GM21423 (cell line): ENCODE results near the gene POLK.
"Not testable (repeated sequence)": the region's sequence is repeated elsewhere in the genome, so short reads cannot be mapped to it uniquely, and the experiment has no call there.

Source experiments
- ATAC-seq: cut with Tn5 transposase; IDR thresholded peaks from one replicate; pipeline ENCODE4 v1.9.1; 2021; ENCODE audit warnings: mild to moderate bottlenecking, moderate library complexity; ENCODE audit not compliant: unreplicated experiment

Gene POLK

GRCh38 chr5:75510417-75510835 is 1.3 kb upstream of the POLK start:
- ATAC-seq: peak; percentile 7

DNA sequence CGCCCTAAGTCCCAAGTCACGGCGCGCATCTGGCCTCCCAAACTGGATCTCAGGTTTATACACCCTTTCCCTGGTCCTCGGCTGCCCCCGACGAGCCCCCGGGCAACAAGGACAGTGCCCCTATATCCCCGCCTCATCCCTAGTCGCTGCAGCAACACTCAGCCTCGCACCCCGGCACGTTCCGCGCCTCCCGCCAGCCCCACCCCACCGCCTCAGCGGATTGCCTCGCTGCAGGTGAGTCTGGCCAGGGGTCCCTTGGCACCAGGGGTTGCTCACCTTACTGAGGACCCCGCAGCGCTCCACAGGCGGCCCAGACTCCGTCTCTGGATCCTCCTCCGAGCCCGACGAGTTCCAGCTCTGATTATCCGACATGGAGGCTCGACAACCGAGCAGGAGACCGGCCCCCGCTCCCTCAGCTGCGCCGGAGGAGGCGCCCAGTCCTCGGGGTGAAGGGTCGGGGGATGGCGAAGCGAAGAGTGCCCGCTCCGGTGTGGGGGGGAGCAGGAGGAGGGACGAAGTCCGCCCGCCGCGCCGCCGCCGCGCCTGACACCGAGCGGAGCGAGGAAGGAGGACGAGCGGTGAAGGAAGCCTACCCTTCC is 756 bp upstream of the POLK start:
- peak; percentile 21 for ATAC-seq

GRCh38 chr5:75512383-75513074 is 838 bp downstream of the POLK start:
- ATAC-seq: no peak

- ATAC-seq: no peak
These were observed 2.1 kb downstream of the POLK start for GRCh38 chr5:75513841-75514240.

GRCh38 chr5:75514323-75514722 is 2.6 kb downstream of the POLK start:
- no peak for ATAC-seq

- ATAC-seq: no peak
These were observed 8.1 kb downstream of the POLK start for GRCh38 chr5:75519761-75520160.

DNA sequence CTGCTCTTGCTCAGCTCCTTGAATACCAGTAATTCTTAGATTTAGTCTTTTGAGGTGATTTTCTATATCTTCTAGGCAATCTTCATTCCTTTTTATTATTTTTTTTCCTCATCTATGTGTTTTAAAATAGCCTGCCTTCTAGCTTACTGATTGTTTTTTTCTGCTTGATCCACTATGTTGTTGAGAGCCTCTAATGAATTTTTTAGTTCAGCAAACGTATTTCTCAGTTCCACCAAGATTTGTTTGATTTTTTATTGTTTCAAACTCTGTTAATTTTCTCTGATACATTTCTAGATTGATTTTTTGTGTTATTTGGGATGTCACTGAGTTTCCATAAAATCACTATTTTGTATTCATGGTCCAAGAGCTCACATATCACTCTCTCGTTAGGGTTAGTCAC is 9.5 kb downstream of the POLK start:
- no peak for ATAC-seq

GRCh38 chr5:75522025-75522424 is 10.3 kb downstream of the POLK start:
- no peak for ATAC-seq

GRCh38 chr5:75522542-75522941 is 10.9 kb downstream of the POLK start:
- ATAC-seq: no peak

- no peak for ATAC-seq
These were observed 11.6 kb downstream of the POLK start for GRCh38 chr5:75523275-75523674.

DNA sequence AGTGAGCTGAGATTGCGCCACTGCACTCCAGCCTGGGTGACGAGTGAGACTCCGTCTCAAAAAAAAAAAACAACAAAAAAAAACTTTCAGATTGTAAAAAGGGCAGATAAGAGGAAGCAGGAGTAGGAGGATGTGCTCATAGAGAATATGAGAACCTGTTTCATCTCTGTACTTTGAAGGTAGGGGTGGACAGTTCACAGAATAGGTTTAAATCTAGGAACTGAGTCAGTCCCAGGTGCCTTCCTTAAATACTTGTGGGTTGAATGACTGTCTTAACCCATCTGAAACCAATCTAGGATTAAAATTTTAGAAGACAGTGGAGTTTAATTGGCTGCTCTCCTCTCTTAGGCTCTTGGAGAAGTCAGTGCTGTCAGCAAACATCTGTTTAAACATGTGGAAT is 12.4 kb downstream of the POLK start:
- peak; percentile 88 for ATAC-seq

DNA sequence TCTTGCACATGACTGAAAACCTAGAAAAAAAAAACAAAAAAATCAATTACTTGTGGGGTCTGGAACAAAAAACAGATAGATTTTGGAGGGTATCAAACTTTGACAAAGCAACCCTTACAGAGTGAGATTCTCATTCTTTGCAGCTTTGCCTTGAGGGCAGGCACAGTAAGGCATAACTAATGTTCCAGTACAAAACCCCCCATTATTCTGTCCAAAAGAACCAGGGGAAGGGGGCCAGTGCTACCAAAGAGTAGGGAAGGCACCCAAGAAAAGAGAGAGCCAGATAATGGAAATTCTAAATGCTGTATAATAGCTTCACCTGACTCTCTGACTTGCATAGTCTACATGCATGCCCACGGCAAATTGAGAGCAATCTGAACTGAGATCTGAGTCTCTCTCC is 12.9 kb downstream of the POLK start:
- no peak for ATAC-seq

DNA sequence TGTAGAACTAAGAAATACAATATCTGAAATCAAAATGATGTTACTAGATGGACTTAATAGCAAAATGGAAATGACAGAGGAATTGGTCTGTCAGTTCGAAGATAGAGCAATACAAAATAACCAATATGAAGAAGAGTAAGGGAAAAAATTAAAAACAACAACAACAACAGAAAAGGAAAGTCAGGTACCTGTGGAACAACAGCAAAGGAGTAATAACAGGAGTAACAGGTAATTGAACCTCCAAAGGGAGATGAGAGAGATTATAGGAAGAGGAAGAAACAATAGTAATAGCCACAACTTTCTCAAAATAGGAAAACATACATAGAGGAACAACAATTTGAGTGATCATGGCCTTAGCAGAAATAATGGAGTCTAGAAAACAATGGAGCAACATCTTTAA is 13.7 kb downstream of the POLK start:
- no peak for ATAC-seq

GRCh38 chr5:75526070-75526469 is 14.4 kb downstream of the POLK start:
- ATAC-seq: no peak

DNA sequence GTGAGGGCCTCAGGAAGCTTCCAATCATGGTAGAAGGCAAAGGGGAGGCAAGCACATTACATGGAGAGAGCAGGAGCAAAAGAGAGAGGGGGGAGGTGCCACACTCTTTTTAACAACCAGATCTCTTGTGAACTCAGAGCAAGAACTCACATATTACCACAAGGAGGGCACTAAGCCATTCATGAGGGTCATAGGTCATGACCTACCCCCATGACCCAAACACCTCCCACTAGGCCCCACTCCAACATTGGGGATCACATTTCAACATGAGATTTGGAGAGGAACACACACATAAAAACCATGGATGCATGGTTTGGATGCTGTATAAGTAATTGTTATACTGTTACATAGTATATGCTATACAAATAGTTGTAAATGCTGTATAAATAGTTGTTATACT is 17.5 kb downstream of the POLK start:
- no peak for ATAC-seq

GRCh38 chr5:75532190-75532589 is 20.5 kb downstream of the POLK start:
- ATAC-seq: no peak

DNA sequence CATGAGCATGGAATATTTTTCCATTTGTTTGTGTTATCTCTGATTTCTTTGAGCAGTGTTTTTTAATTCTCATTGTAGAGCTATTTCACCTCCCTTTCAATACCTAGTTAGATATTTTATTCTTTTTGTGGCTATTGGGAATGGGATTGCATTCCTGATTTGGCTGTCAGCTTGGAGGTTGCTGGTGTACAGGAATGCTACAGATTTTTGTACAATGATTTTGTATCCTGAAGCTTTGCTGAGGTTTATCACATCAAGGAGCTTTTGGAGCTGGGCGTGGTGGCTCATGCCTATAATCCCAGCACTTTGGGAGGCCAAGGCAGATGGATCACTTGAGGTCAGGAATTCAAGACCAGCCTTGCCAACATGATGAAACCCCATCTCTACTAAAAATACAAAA is 22.0 kb downstream of the POLK start:
- not testable (repeated sequence) for ATAC-seq

DNA sequence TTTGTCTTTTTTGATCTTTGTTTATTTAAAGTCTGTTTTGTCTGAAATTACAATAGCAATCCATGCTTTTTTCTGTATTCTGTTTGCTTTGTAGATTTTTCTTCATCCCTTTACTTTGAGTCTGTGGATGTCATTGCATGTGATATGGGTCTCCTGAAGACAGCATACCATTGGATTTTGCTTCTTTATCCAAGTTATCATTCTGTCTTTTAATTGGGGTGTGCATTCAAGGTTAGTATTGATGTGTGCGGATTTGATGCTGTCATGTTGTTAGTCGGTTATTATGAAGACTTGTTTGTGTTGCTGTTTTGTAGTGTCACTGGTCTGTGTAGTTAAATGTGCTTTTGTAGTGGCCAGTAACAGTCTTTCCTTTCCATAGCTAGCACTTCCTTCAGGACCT is 23.0 kb downstream of the POLK start:
- no peak for ATAC-seq

- ATAC-seq: no peak
These were observed 24.5 kb downstream of the POLK start for GRCh38 chr5:75536147-75536546.

- ATAC-seq: no peak
These were observed 25.1 kb downstream of the POLK start for GRCh38 chr5:75536694-75537360.

GRCh38 chr5:75538211-75538610 is 26.5 kb downstream of the POLK start:
- no peak for ATAC-seq

- no peak for ATAC-seq
These were observed 33.4 kb downstream of the POLK start for GRCh38 chr5:75545131-75545530.
